Neuronal stem cell (in vitro differentiated cells): ENCODE results near the gene STIMATE.

Source experiments
- DNase-seq: peaks from one replicate; pipeline ENCODE4 v3.0.0-alpha.2; 2013; ENCODE audit warnings: low spot score
- H2AFZ ChIP-seq: one replicate; pipeline ENCODE4 v1.6.1; 2013; ENCODE audit warnings: mild to moderate bottlenecking, low read length, inconsistent platforms
- H2AK5ac ChIP-seq: 2 replicates; pipeline ENCODE4 v1.6.1; 2013; ENCODE audit warnings: low read depth, mild to moderate bottlenecking, inconsistent platforms, low read length, moderate library complexity, mixed read lengths
- H2BK120ac ChIP-seq: 2 replicates; pipeline ENCODE4 v1.6.1; 2013; ENCODE audit warnings: low read depth, mild to moderate bottlenecking, inconsistent platforms, low read length, moderate library complexity, mixed read lengths
- H2BK12ac ChIP-seq: one replicate; pipeline ENCODE4 v1.6.1; 2013; ENCODE audit warnings: low read length, inconsistent platforms
- H2BK15ac ChIP-seq: 2 replicates; pipeline ENCODE4 v1.6.1; 2013; ENCODE audit warnings: mild to moderate bottlenecking, low read length, inconsistent platforms, mixed read lengths
- H2BK5ac ChIP-seq: one replicate; pipeline ENCODE4 v1.6.1; 2013; ENCODE audit warnings: inconsistent platforms, mild to moderate bottlenecking, low read length, moderate library complexity
- H3K14ac ChIP-seq: one replicate; pipeline ENCODE4 v1.6.1; 2013; ENCODE audit warnings: low read length, inconsistent platforms
- H3K18ac ChIP-seq: 2 replicates; pipeline ENCODE4 v1.6.1; 2013; ENCODE audit warnings: low read length, inconsistent platforms
- H3K23ac ChIP-seq: 2 replicates; pipeline ENCODE4 v1.6.1; 2013; ENCODE audit warnings: low read depth, mild to moderate bottlenecking, mixed read lengths, low read length, inconsistent platforms; ENCODE audit not compliant: poor library complexity
- H3K27ac ChIP-seq: replicated peaks from 3 replicates; pipeline ENCODE4 v1.5.1; 2013; ENCODE audit warnings: low read length, inconsistent platforms
- H3K27me3 ChIP-seq, 3 experiments: 2 replicates each; pipeline ENCODE4 v1.6.1; 2013; ENCODE audit warnings: low read length in 3 of 3, mild to moderate bottlenecking in 2 of 3, inconsistent platforms in 1 of 3, low read depth in 1 of 3, mixed read lengths in 1 of 3, moderate library complexity in 1 of 3; ENCODE audit not compliant: control insufficient read depth in 3 of 3, insufficient read depth in 3 of 3
- H3K36me3 ChIP-seq, 2 donors: replicated peaks in 1 of 2; 2 replicates each; pipeline ENCODE4 v1.6.1; 2013; ENCODE audit warnings: low read length in 2 of 2; ENCODE audit not compliant: control insufficient read depth in 2 of 2, insufficient read depth in 2 of 2
- H3K4ac ChIP-seq: 2 replicates; pipeline ENCODE4 v1.6.1; 2013; ENCODE audit warnings: inconsistent platforms, mild to moderate bottlenecking, low read length, moderate library complexity
- H3K4me1 ChIP-seq, 2 donors: 1 replicate in 1 of 2; 2 replicates in 1 of 2; pipeline ENCODE4 v1.6.1; 2013; ENCODE audit warnings: low read length in 2 of 2, low read depth in 1 of 2; ENCODE audit not compliant: control insufficient read depth in 2 of 2, insufficient read depth in 1 of 2
- H3K4me2 ChIP-seq: one replicate; pipeline ENCODE4 v1.6.1; 2013; ENCODE audit warnings: mild to moderate bottlenecking, low read length, inconsistent platforms; ENCODE audit not compliant: insufficient read depth, poor library complexity, severe bottlenecking
- H3K4me3 ChIP-seq, 2 donors: 2 replicates each; pipeline ENCODE4 v1.5.1; 2013; ENCODE audit warnings: low read length in 2 of 2, mild to moderate bottlenecking in 2 of 2, inconsistent platforms in 1 of 2, moderate library complexity in 1 of 2
- H3K79me1 ChIP-seq: one replicate; pipeline ENCODE4 v1.6.1; 2013; ENCODE audit warnings: low read depth, mild to moderate bottlenecking, inconsistent platforms, low read length, moderate library complexity
- H3K9ac ChIP-seq: one replicate; pipeline ENCODE4 v1.6.1; 2013; ENCODE audit warnings: mild to moderate bottlenecking, low read depth, low read length, inconsistent platforms; ENCODE audit not compliant: poor library complexity
- H3K9me3 ChIP-seq, 2 donors: replicated peaks in 1 of 2; 2 replicates each; pipeline versions ENCODE3 to v1.6.1; 2013; ENCODE audit warnings: low read length in 2 of 2, mild to moderate bottlenecking in 2 of 2, inconsistent platforms in 1 of 2, low read depth in 1 of 2, mixed read lengths in 1 of 2, moderate library complexity in 1 of 2; ENCODE audit not compliant: control insufficient read depth in 2 of 2, insufficient read depth in 1 of 2
- H4K8ac ChIP-seq: one replicate; pipeline ENCODE4 v1.6.1; 2013; ENCODE audit warnings: low read depth, mild to moderate bottlenecking, inconsistent platforms, low read length, moderate library complexity
- H4K91ac ChIP-seq: one replicate; pipeline ENCODE4 v1.6.1; 2013; ENCODE audit warnings: low read length, low read depth, mild to moderate bottlenecking, inconsistent platforms; ENCODE audit not compliant: poor library complexity
- WGBS, 2 donors: extraction: QIAGEN DNeasy Blood & Tissue Kit; methylation state at CpG; one replicate each; pipeline ENCODE4 v1.1.7; 2013; ENCODE audit warnings: missing lambda C conversion rate in 2 of 2, mixed read lengths in 1 of 2; ENCODE audit not compliant: insufficient read length in 2 of 2, insufficient replicate concordance in 1 of 2; ENCODE audit errors: extremely low coverage in 2 of 2; 5-methylcytosine and 5-hydroxymethylcytosine counted together

Gene STIMATE

GRCh38 chr3:52857864-52858263 is 39.5 kb downstream of the STIMATE start:
- no peak overlapping the region for H2BK120ac ChIP-seq
- H3K4me1 ChIP-seq, result peaks cover 0 to 4% of the 10 kb centered on the region in 2 donors
- no peaks in the 10 kb centered on the region for H3K79me1 ChIP-seq
- no peaks in the 10 kb centered on the region for H3K27me3 ChIP-seq
- H2AFZ ChIP-seq, result no peak overlapping the region
- WGBS, 2 donors, result no CpG with 5 or more reads among the region's 5 CpGs
- no peak for DNase-seq
- H4K91ac ChIP-seq, result no peak overlapping the region
- no peak overlapping the region for H2BK12ac ChIP-seq
- no peak overlapping the region for H3K27ac ChIP-seq
- H2AK5ac ChIP-seq, result no peak overlapping the region
- no peak overlapping the region for H3K18ac ChIP-seq
- no peak overlapping the region for H3K4me3 ChIP-seq
- no peak overlapping the region for H3K23ac ChIP-seq
- no peak overlapping the region for H2BK5ac ChIP-seq
- H3K14ac ChIP-seq, result no peak overlapping the region
- H4K8ac ChIP-seq, result no peak overlapping the region
- peaks cover 2% of the 10 kb centered on the region in 2 donors for H3K9me3 ChIP-seq
- H2BK15ac ChIP-seq, result no peak overlapping the region
- no peak overlapping the region for H3K4ac ChIP-seq
- H3K9ac ChIP-seq, result no peak overlapping the region
- no peak overlapping the region for H3K4me2 ChIP-seq
- H3K36me3 ChIP-seq, result no peaks in the 10 kb centered on the region

GRCh38 chr3:52857133-52857532 is 40.2 kb downstream of the STIMATE start:
- Histone ChIP-seq H2BK120ac (no peak overlapping the region), H3K27ac (no peak overlapping the region), H3K14ac (no peak overlapping the region), H2BK15ac (no peak overlapping the region), H3K23ac (no peak overlapping the region), H2AFZ (no peak overlapping the region), H3K79me1 (no peaks in the 10 kb centered on the region), H3K9ac (no peak overlapping the region), H4K8ac (no peak overlapping the region), H4K91ac (no peak overlapping the region), H3K4me2 (no peak overlapping the region), H3K4ac (no peak overlapping the region), H3K4me3 (no peak overlapping the region), H3K4me1 (peaks cover 0 to 4% of the 10 kb centered on the region in 2 donors), H3K36me3 (peaks cover 0 to 3% of the 10 kb centered on the region in 2 donors), H3K9me3 (peaks cover 2% of the 10 kb centered on the region in 2 donors), H2AK5ac (no peak overlapping the region), H3K18ac (no peak overlapping the region), H2BK5ac (peak overlapping the region; percentile 3), H2BK12ac (no peak overlapping the region), H3K27me3 (no peaks in the 10 kb centered on the region)
- DNase-seq, result no peak
- no CpG with 5 or more reads among the region's 3 CpGs for WGBS, 2 donors

- no peaks in the 10 kb centered on the region for H3K79me1 ChIP-seq
- H3K27me3 ChIP-seq, result no peaks in the 10 kb centered on the region
- no peak overlapping the region for H4K8ac ChIP-seq
- peaks cover 2% of the 10 kb centered on the region in 2 donors for H3K9me3 ChIP-seq
- no peak overlapping the region for H2BK12ac ChIP-seq
- peak overlapping the region; percentile 3 for H2BK5ac ChIP-seq
- peaks cover 4 to 6% of the 10 kb centered on the region in 2 donors for H3K36me3 ChIP-seq
- no peak overlapping the region for H3K4me2 ChIP-seq
- no peak overlapping the region for H3K14ac ChIP-seq
- no peak overlapping the region for H2AFZ ChIP-seq
- DNase-seq, result no peak
- no peak overlapping the region for H2BK120ac ChIP-seq
- WGBS, 2 donors, result no CpG with 5 or more reads among the region's 5 CpGs
- H2AK5ac ChIP-seq, result no peak overlapping the region
- H2BK15ac ChIP-seq, result no peak overlapping the region
- no peak overlapping the region for H4K91ac ChIP-seq
- peaks cover 0 to 4% of the 10 kb centered on the region in 2 donors for H3K4me1 ChIP-seq
- H3K9ac ChIP-seq, result no peak overlapping the region
- no peak overlapping the region for H3K27ac ChIP-seq
- H3K4ac ChIP-seq, result no peak overlapping the region
- no peak overlapping the region for H3K18ac ChIP-seq
- no peak overlapping the region for H3K23ac ChIP-seq
- no peak overlapping the region for H3K4me3 ChIP-seq
Observed at GRCh38 chr3:52856666-52857065, 40.7 kb downstream of the STIMATE start.

- no peak overlapping the region for H2AFZ ChIP-seq
- peaks cover 8 to 16% of the 10 kb centered on the region in 2 donors for H3K36me3 ChIP-seq
- no peak overlapping the region for H2AK5ac ChIP-seq
- H3K79me1 ChIP-seq, result no peaks in the 10 kb centered on the region
- H2BK12ac ChIP-seq, result no peak overlapping the region
- H2BK5ac ChIP-seq, result no peak overlapping the region
- H3K4me3 ChIP-seq, result no peak overlapping the region
- WGBS, 2 donors, result no CpG with 5 or more reads among the region's 2 CpGs
- no peak overlapping the region for H2BK15ac ChIP-seq
- H3K14ac ChIP-seq, result no peak overlapping the region
- H2BK120ac ChIP-seq, result no peak overlapping the region
- no peaks in the 10 kb centered on the region for H3K27me3 ChIP-seq
- H4K8ac ChIP-seq, result no peak overlapping the region
- no peak overlapping the region for H3K9ac ChIP-seq
- no peak overlapping the region for H4K91ac ChIP-seq
- no peak overlapping the region for H3K4me2 ChIP-seq
- DNase-seq, result no peak
- no peak overlapping the region for H3K23ac ChIP-seq
- H3K9me3 ChIP-seq, result peaks cover 0 to 2% of the 10 kb centered on the region in 2 donors
- H3K4me1 ChIP-seq, result peaks cover 0 to 3% of the 10 kb centered on the region in 2 donors
- no peak overlapping the region for H3K4ac ChIP-seq
- no peak overlapping the region for H3K27ac ChIP-seq
- no peak overlapping the region for H3K18ac ChIP-seq
Observed at GRCh38 chr3:52854013-52854412, 43.3 kb downstream of the STIMATE start.
